C4-2B (cell line): Measurements from ENCODE around the gene BRD1.

Source experiments
- ZFX ChIP-seq: fragments of 450-650 bp; IDR thresholded peaks from 2 replicates; pipeline ENCODE4 v1.6.1; 2017
- TF ChIP-seq, protein P1 (sequence below): fragments of 450-650 bp; conservative IDR thresholded peaks from 2 replicates; pipeline ENCODE4 v1.5.1; 2017; ENCODE audit warnings: mild to moderate bottlenecking

DNA sequence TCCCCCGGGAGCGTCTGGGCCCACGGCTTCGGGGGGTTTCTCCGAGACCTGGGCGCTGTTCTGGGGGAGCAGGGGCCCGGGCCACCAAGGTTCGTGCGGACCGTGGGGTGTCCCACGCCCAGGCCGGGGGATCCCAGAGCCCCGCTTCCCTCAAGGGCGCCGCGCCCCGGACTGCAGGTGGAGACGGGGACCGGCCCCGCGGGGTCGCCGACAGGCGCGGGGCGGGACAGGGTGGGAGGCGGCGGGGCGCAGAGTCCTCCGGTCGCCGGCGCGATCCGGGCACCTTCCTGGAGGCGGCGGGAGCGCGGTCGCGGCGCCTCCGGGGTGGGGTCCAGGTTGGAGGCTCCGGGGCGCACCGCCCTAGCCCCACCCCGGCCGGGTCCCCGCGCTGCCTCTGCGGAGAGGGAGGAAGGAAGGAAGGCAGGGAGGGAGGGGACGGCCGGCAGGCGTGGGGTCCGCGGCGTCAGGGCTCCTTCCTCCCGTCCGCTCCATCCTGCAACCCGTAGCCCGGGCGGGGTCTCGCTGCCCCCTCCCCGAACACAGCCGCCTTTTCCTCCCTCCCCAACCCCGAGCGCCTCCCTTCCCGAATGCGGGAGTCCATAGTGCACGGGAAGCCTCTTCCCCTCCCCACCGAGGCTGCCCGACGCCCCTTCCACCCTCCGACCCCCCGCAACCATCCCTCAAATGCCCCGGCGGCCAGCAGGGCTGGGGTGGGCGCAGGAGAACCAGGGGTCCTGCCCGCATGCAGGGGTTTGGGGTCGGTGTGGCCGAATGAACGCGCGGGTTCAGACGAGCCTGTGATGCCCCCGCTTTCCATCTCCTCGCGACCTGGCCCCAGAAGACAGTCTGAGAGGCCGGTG, 21.7 kb upstream of the BRD1 start:
- TF ChIP-seq, protein P1, sequence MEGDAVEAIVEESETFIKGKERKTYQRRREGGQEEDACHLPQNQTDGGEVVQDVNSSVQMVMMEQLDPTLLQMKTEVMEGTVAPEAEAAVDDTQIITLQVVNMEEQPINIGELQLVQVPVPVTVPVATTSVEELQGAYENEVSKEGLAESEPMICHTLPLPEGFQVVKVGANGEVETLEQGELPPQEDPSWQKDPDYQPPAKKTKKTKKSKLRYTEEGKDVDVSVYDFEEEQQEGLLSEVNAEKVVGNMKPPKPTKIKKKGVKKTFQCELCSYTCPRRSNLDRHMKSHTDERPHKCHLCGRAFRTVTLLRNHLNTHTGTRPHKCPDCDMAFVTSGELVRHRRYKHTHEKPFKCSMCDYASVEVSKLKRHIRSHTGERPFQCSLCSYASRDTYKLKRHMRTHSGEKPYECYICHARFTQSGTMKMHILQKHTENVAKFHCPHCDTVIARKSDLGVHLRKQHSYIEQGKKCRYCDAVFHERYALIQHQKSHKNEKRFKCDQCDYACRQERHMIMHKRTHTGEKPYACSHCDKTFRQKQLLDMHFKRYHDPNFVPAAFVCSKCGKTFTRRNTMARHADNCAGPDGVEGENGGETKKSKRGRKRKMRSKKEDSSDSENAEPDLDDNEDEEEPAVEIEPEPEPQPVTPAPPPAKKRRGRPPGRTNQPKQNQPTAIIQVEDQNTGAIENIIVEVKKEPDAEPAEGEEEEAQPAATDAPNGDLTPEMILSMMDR: no peak
- no peak for TF ChIP-seq ZFX
